HCT116 (cell line): ENCODE data around the gene VASN. TPM values are rescaled to one million over a fixed set of nuclear protein-coding genes. Genes with fewer than 3 reads are reported as not detected.
A peak's percentile ranks its signal among the peaks of the same experiment; 100 is the strongest.

ENCODE experiments used
- ATAC-seq: fragments of 200-7000 bp; cut with Tn5 transposase; 2 replicates; pipeline ENCODE4 v1.9.1; 2020; ENCODE audit warnings: mild to moderate bottlenecking, moderate library complexity
- BruUV-seq: library from RNA; stranded (reverse); fragments of 400-500 nt; replicated peaks from 2 replicates; lab custom pipeline; 2021; lab: Mats Ljungman, UMichigan
- CTCF ChIA-PET: fragments of 300-600 bp; sonication (Branson Sonifier 250); formaldehyde crosslinking; loops from one replicate; lab custom pipeline; 2021; ENCODE audit warnings: antibody characterized with exemption; lab: Charles Lee
- POLR2A ChIA-PET: fragments of 300-600, 350-600 bp; sonication (Branson Sonifier 250); formaldehyde crosslinking; loops from one replicate; lab custom pipeline; 2021; ENCODE audit warnings: antibody characterized with exemption; lab: Charles Lee
- RAD21 ChIA-PET, 2 experiments: fragments of 300-600 bp; sonication (Branson Sonifier 250); formaldehyde crosslinking; loops; one replicate each; lab custom pipeline; 2023; ENCODE audit warnings: low total read pairs in 2 of 2; ENCODE audit not compliant: uncharacterized antibody in 2 of 2, unreplicated experiment in 2 of 2, low non-redundant PET in 1 of 2; lab: Charles Lee
- DNase-seq: peaks from one replicate; pipeline ENCODE4 v3.0.0-alpha.2; 2010; ENCODE audit warnings: low read depth, low spot score
- H2AFZ ChIP-seq: fragments of 200-600 bp; shearing (Covaris generic), sonication (generic); 2 replicates; pipeline ENCODE4 v1.6.1; 2017; ENCODE audit warnings: low read depth, mixed run types, mixed read lengths, antibody characterized with exemption, low read length; ENCODE audit not compliant: poor library complexity, severe bottlenecking
- H3K27ac ChIP-seq: 2 replicates; pipeline ENCODE4 v1.5.1; 2012; ENCODE audit warnings: low read depth, low read length
- H3K27me3 ChIP-seq: fragments of 200-600 bp; sonication (generic); 2 replicates; pipeline ENCODE4 v1.6.1; 2016; ENCODE audit warnings: mixed run types, low read length, mixed read lengths; ENCODE audit not compliant: insufficient read depth
- H3K36me3 ChIP-seq, 2 experiments: fragments of 200-500 bp in 1 of 2; fragments of 200-600 bp in 1 of 2; sonication (Bioruptor generic) in 1 of 2; sonication (generic) in 1 of 2; 2 replicates each; pipeline versions ENCODE4 v1.5.1 to v1.6.1; 2014 to 2016; ENCODE audit warnings: low read length in 2 of 2, inconsistent platforms in 1 of 2, mixed read lengths in 1 of 2, mixed run types in 1 of 2; ENCODE audit not compliant: insufficient read depth in 2 of 2, control insufficient read depth in 1 of 2
- H3K4me1 ChIP-seq, 2 experiments: fragments of 200-600 bp in 1 of 2; sonication (generic) in 1 of 2; 2 replicates each; pipeline versions ENCODE4 v1.5.1 to v1.6.1; 2012 to 2017; ENCODE audit warnings: low read length in 2 of 2, inconsistent platforms in 1 of 2, mild to moderate bottlenecking in 1 of 2, mixed read lengths in 1 of 2, mixed run types in 1 of 2, moderate library complexity in 1 of 2; ENCODE audit not compliant: insufficient read depth in 2 of 2, control insufficient read depth in 1 of 2
- H3K4me2 ChIP-seq: fragments of 200-600 bp; sonication (generic); 2 replicates; pipeline ENCODE4 v1.6.1; 2017; ENCODE audit warnings: mixed run types, low read length, mixed read lengths
- H3K4me3 ChIP-seq, 2 experiments: fragments of 200-600 bp in 1 of 2; sonication (generic) in 1 of 2; replicated peaks in 1 of 2; 2 replicates each; pipeline ENCODE4 v1.5.1; 2011 to 2016; ENCODE audit warnings: low read length in 2 of 2, control low read depth in 1 of 2, low read depth in 1 of 2, mild to moderate bottlenecking in 1 of 2, mixed read lengths in 1 of 2, mixed run types in 1 of 2
- H3K79me2 ChIP-seq: fragments of 200-600 bp; sonication (generic); 2 replicates; pipeline ENCODE4 v1.6.1; 2017; ENCODE audit warnings: mild to moderate bottlenecking, mixed run types, low read length, moderate library complexity, mixed read lengths; ENCODE audit not compliant: insufficient read depth
- H3K9ac ChIP-seq: fragments of 200-600 bp; sonication (generic); 2 replicates; pipeline ENCODE4 v1.6.1; 2016; ENCODE audit warnings: low read length, mixed read lengths
- H3K9me2 ChIP-seq: fragments of 200-600 bp; sonication (generic), shearing (Covaris generic); 2 replicates; pipeline ENCODE4 v1.6.1; 2017; ENCODE audit warnings: mixed run types, mild to moderate bottlenecking, moderate library complexity; ENCODE audit not compliant: insufficient read depth
- H3K9me3 ChIP-seq, 2 experiments: fragments of 200-500 bp in 1 of 2; fragments of 200-600 bp in 1 of 2; sonication (Bioruptor generic) in 1 of 2; sonication (generic) in 1 of 2; 2 replicates each; pipeline ENCODE4 v1.6.1; 2014 to 2017; ENCODE audit warnings: low read length in 2 of 2, mixed read lengths in 2 of 2, inconsistent platforms in 1 of 2, low read depth in 1 of 2, mild to moderate bottlenecking in 1 of 2, mixed run types in 1 of 2, moderate library complexity in 1 of 2; ENCODE audit not compliant: control insufficient read depth in 1 of 2, insufficient read depth in 1 of 2
- H4K20me1 ChIP-seq: fragments of 200-600 bp; sonication (generic), shearing (Covaris generic); 2 replicates; pipeline ENCODE4 v1.6.1; 2017; ENCODE audit warnings: mixed run types, mild to moderate bottlenecking, moderate library complexity; ENCODE audit not compliant: insufficient read depth
- CEBPB ChIP-seq: IDR thresholded peaks from 2 replicates; pipeline ENCODE4 v1.6.1; 2012; ENCODE audit warnings: low read depth
- ELF1 ChIP-seq: IDR thresholded peaks from 2 replicates; pipeline ENCODE4 v1.6.1; 2012; ENCODE audit warnings: low read depth, borderline replicate concordance
- POLR2A ChIP-seq: IDR thresholded peaks from 2 replicates; pipeline ENCODE4 v1.7.0; 2011; ENCODE audit warnings: borderline replicate concordance; ENCODE audit not compliant: insufficient read depth, insufficient read length; ENCODE audit errors: extremely low read depth
- POLR2AphosphoS5 ChIP-seq: IDR thresholded peaks from 2 replicates; pipeline ENCODE4 v1.6.1; 2011; ENCODE audit warnings: mild to moderate bottlenecking, low read depth, low read length, moderate library complexity
- SIN3A ChIP-seq: IDR thresholded peaks from 2 replicates; pipeline ENCODE4 v1.6.1; 2012; ENCODE audit warnings: low read depth
- SP1 ChIP-seq: IDR thresholded peaks from 2 replicates; pipeline ENCODE4 v1.6.1; 2012; ENCODE audit warnings: low read depth
- YY1 ChIP-seq: IDR thresholded peaks from 2 replicates; pipeline ENCODE4 v1.6.1; 2011; ENCODE audit warnings: low read length, low read depth, moderate library complexity, mild to moderate bottlenecking; ENCODE audit not compliant: insufficient replicate concordance; ENCODE audit errors: extremely low read depth
- intact Hi-C: fragments of 100-400 bp; cut with micrococcal nuclease; formaldehyde crosslinking; loops from 2 replicates; pipeline ENCODE4 v1.10.0; 2022
- total RNA-seq: library from RNA; stranded (reverse); gene quantifications from one replicate; pipeline ENCODE4 v1.2.1, GENCODE V29; 2021; ENCODE audit not compliant: unreplicated experiment
- TF ChIP-seq, protein P1 (sequence below): IDR thresholded peaks from 2 replicates; pipeline ENCODE4 v1.6.1; 2012
- TF ChIP-seq, protein P2 (sequence below): IDR thresholded peaks from 2 replicates; pipeline ENCODE4 v1.6.1; 2011; ENCODE audit warnings: mild to moderate bottlenecking, low read length, moderate library complexity; ENCODE audit not compliant: insufficient replicate concordance; ENCODE audit errors: extremely low read depth

The VASN gene
- total RNA-seq, 1 experiment from 2014 or later: 6.3 TPM

DNA sequence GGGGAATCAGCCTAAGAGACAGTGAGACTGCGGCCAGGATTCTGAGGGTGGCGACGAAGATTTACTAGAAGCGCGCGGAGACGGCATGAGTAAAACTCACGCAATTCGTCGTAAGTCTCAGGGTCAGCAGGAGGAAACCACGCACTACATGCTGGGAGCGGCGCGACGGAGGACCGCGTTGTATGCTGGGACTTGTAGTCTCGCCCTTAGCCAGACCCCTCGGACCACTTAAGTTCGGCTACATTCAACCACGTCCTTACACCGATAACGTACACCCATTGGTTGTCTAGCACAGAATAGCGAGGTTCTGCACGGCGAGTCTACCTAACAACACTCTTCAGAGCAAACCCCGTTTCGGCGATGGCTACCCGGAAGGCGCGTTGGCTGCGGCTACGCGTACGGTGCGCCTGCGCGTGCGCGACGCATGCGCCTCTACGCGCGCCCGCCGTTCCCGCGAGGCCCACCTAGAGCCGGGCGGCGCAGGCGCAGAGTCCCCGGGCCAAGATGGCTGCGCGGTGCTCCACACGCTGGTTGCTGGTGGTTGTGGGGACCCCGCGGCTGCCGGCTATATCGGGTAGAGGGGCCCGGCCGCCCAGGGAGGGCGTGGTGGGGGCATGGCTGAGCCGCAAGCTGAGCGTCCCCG, 53.9 kb downstream of the VASN start, which contains the start of gene DNAJA3:
Gene DNAJA3, plus strand, starts transcription at position 491 of the 643 bp plus-strand sequence. Its CDS starts 14 bp downstream, at position 505.
- intact Hi-C loops: loop anchor here (10.0 kb wide), 1 partner anchor 189 kb away; the partner anchor contains the start of gene UBALD1
- no TSS peak for BruUV-seq

More for the DNA sequence above, 53.9 kb downstream of the VASN start, which contains the start of gene DNAJA3:
- ChIA-PET RAD21 (no interaction called here), POLR2A (no interaction called here), CTCF (no interaction called here)
- Histone ChIP-seq H3K36me3 (peaks cover 0 to 10% of the 10 kb centered on the region in 2 experiments; a peak in 1 of 4 replicates), H3K4me2 (peak within 1 kb of the TSS; percentile 100), H3K9ac (peak within 1 kb of the TSS; percentile 99), H3K27me3 (no peaks in the 10 kb centered on the region), H4K20me1 (no peaks in the 10 kb centered on the region), H3K27ac (peak within 1 kb of the TSS; percentile 96), H3K79me2 (peaks cover 52% of the 10 kb centered on the region), H2AFZ (peak within 1 kb of the TSS; percentile 81), H3K9me2 (no peaks in the 10 kb centered on the region), H3K4me3 (peak within 1 kb of the TSS; percentile 95 to 97), H3K4me1 (peaks cover 7 to 18% of the 10 kb centered on the region in 2 experiments), H3K9me3 (no peaks in the 10 kb centered on the region)
- DNase-seq: peak; percentile 92
- TF ChIP-seq, protein P1, sequence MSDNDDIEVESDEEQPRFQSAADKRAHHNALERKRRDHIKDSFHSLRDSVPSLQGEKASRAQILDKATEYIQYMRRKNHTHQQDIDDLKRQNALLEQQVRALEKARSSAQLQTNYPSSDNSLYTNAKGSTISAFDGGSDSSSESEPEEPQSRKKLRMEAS: peak; percentile 93
- TF ChIP-seq ELF1 (peak; percentile 96; the same call in 1 of the 2 replicates), SIN3A (peak; percentile 83), POLR2AphosphoS5 (peak; percentile 93), YY1 (peak; percentile 97), CEBPB (no peak), POLR2A (no peak), SP1 (peak; percentile 39; the same call in 1 of the 2 replicates)
- TF ChIP-seq, protein P2, sequence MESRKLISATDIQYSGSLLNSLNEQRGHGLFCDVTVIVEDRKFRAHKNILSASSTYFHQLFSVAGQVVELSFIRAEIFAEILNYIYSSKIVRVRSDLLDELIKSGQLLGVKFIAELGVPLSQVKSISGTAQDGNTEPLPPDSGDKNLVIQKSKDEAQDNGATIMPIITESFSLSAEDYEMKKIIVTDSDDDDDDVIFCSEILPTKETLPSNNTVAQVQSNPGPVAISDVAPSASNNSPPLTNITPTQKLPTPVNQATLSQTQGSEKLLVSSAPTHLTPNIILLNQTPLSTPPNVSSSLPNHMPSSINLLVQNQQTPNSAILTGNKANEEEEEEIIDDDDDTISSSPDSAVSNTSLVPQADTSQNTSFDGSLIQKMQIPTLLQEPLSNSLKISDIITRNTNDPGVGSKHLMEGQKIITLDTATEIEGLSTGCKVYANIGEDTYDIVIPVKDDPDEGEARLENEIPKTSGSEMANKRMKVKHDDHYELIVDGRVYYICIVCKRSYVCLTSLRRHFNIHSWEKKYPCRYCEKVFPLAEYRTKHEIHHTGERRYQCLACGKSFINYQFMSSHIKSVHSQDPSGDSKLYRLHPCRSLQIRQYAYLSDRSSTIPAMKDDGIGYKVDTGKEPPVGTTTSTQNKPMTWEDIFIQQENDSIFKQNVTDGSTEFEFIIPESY: peak; percentile 93
- peak; percentile 92 for ATAC-seq
